BLaER1 treated with 17β-estradiol and CSF1 and Interleukin-3, amounts not matched to agents 10 nM and 100 nM (cell line): ENCODE measurements around the gene ARRB1.

Experiments used
- H3K27ac ChIP-seq, 11 experiments: shearing (Covaris generic); formaldehyde crosslinking; 2 replicates each; pipeline ENCODE4 v1.8.1; 2022
- H3K27me3 ChIP-seq, 11 experiments: shearing (Covaris generic); formaldehyde crosslinking; 2 replicates each; pipeline ENCODE4 v1.8.1; 2022
- H3K36me3 ChIP-seq, 11 experiments: shearing (Covaris generic); formaldehyde crosslinking; 2 replicates each; pipeline ENCODE4 v1.8.1; 2022
- H3K4me1 ChIP-seq, 10 experiments: shearing (Covaris generic); formaldehyde crosslinking; 2 replicates each; pipeline ENCODE4 v1.8.1; 2022
- H3K4me2 ChIP-seq, 11 experiments: shearing (Covaris generic); formaldehyde crosslinking; 2 replicates each; pipeline ENCODE4 v1.8.1; 2022
- H3K4me3 ChIP-seq, 10 experiments: shearing (Covaris generic); formaldehyde crosslinking; 2 replicates each; pipeline ENCODE4 v1.8.1; 2022
- H3K9ac ChIP-seq, 11 experiments: shearing (Covaris generic); formaldehyde crosslinking; 2 replicates each; pipeline ENCODE4 v1.8.1; 2022
- H3K9me3 ChIP-seq, 11 experiments: shearing (Covaris generic); formaldehyde crosslinking; replicated peaks in 1 of 11; 2 replicates each; pipeline ENCODE4 v1.8.1; 2022
- H4K20me1 ChIP-seq, 11 experiments: shearing (Covaris generic); formaldehyde crosslinking; 2 replicates each; pipeline ENCODE4 v1.8.1; 2022
- Cebpa-rat ChIP-seq, 11 experiments: shearing (Covaris generic); IDR thresholded peaks; 2 replicates each; pipeline ENCODE4 v1.8.1; 2022

Gene ARRB1

GRCh38 chr11:75230621-75231020 is 120.8 kb downstream of the ARRB1 start:
- Histone ChIP-seq H3K27ac (no peak overlapping the region), H4K20me1 (peaks cover 0 to 19% (median 0%) of the 10 kb centered on the region in 11 experiments; a peak in 6 of 22 replicates), H3K4me1 (no peaks in the 10 kb centered on the region), H3K4me2 (no peak overlapping the region), H3K27me3 (peaks cover 0 to 11% (median 4%) of the 10 kb centered on the region in 11 experiments; a peak in 8 of 22 replicates), H3K9me3 (no peaks in the 10 kb centered on the region), H3K4me3 (no peak overlapping the region), H3K9ac (no peak overlapping the region), H3K36me3 (no peaks in the 10 kb centered on the region)
- no peak for TF ChIP-seq Cebpa-rat (IDR thresholded peaks at IDR 0.05)

DNA sequence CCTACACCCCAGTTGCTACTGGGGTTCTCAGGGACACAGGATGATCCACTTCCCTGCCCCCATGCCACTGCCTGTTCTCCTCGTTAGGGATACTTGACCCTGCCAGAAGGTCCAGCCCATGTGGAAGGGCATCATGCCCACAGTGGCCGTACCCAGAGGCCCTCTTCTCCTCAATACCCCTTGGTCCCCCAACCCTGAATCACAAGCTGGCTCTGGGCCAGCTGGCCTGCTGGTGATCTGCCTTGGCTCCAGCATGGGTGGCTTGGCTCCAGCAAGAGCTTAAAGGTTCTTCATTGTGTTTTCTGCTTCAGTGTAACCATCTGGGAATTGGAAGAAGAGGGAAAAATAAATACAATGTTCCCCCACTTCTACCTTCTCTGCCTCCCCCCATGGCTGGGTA is 122.0 kb downstream of the ARRB1 start:
- H3K4me3 ChIP-seq: no peak overlapping the region
- no peaks in the 10 kb centered on the region for H3K36me3 ChIP-seq
- H3K9ac ChIP-seq: no peak overlapping the region
- H4K20me1 ChIP-seq: peaks cover 0 to 19% (median 0%) of the 10 kb centered on the region in 11 experiments; a peak in 6 of 22 replicates
- peaks cover 0 to 7% (median 0%) of the 10 kb centered on the region in 11 experiments; a peak in 5 of 22 replicates for H3K27me3 ChIP-seq
- 0 out of 20 replicates have a peak, but pooled peaks cover 0 to under 1% (median 0%) of the 10 kb centered on the region in 10 experiments for H3K4me1 ChIP-seq
- no peak for TF ChIP-seq Cebpa-rat (IDR thresholded peaks at IDR 0.05)
- H3K27ac ChIP-seq: no peak overlapping the region
- H3K9me3 ChIP-seq: no peaks in the 10 kb centered on the region
- H3K4me2 ChIP-seq: no peak overlapping the region

GRCh38 chr11:75225794-75226193 is 125.7 kb downstream of the ARRB1 start:
- Histone ChIP-seq H3K27me3 (peaks cover 0 to 7% (median 0%) of the 10 kb centered on the region in 11 experiments; a peak in 1 of 22 replicates), H3K27ac (no peak overlapping the region), H3K9ac (no peak overlapping the region), H3K4me2 (no peak overlapping the region), H4K20me1 (peaks cover 0 to 7% (median 0%) of the 10 kb centered on the region in 11 experiments; a peak in 4 of 22 replicates), H3K4me1 (peaks cover 0 to 5% (median 0%) of the 10 kb centered on the region in 10 experiments; a peak in 1 of 20 replicates), H3K9me3 (no peaks in the 10 kb centered on the region), H3K36me3 (no peaks in the 10 kb centered on the region), H3K4me3 (no peak overlapping the region)
- TF ChIP-seq Cebpa-rat (IDR thresholded peaks at IDR 0.05): no peak

DNA sequence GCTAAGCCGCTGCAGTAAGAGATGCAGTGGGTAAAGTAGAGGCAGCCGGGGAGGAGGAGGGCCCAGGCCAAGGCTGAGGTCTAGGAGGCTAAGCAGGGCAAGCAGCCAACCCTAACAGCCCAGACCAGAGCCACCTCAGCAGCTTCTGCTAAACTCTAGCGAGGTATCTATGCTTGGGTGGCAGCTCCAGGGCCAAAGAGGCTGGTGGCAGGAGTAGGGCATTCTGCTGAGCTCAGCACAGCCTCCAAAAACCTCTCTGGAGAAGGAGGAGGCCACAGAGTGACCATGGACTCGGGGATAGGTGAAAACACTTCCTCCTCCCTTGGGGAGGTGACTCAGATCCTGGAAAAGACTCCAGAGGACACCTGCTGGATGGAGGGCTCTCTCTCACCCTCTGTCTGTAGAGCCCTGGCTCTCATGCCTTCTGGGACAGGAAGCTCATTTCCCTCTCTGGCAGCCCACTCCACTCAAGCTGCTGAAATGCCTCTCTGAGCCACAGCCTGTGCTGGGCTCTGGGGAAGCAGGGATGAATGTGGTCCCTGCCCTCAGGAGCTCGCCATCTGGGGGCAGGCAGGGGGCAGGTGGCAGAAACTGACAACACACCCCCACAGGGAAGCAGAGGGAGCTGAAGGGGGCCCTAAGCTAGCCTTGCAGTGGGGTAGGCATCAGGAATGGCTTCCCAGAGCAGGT is 127.4 kb downstream of the ARRB1 start:
- Histone ChIP-seq H3K27ac (no peak overlapping the region), H3K4me1 (peaks cover 0 to 5% (median 0%) of the 10 kb centered on the region in 10 experiments; a peak in 1 of 20 replicates), H3K27me3 (no peaks in the 10 kb centered on the region), H3K9ac (no peak overlapping the region), H3K9me3 (no peaks in the 10 kb centered on the region), H3K4me3 (no peak overlapping the region), H3K36me3 (no peaks in the 10 kb centered on the region), H3K4me2 (no peak overlapping the region), H4K20me1 (peaks cover 0 to 3% (median 0%) of the 10 kb centered on the region in 11 experiments; a peak in 1 of 22 replicates)
- no peak for TF ChIP-seq Cebpa-rat (IDR thresholded peaks at IDR 0.05)

- H3K27me3 ChIP-seq: no peaks in the 10 kb centered on the region
- H3K4me1 ChIP-seq: peaks cover 0 to 5% (median 0%) of the 10 kb centered on the region in 10 experiments; a peak in 1 of 20 replicates
- no peaks in the 10 kb centered on the region for H3K9me3 ChIP-seq
- H3K4me3 ChIP-seq: no peak overlapping the region
- H3K36me3 ChIP-seq: no peaks in the 10 kb centered on the region
- H3K27ac ChIP-seq: no peak overlapping the region
- H4K20me1 ChIP-seq: peaks cover 0 to 7% (median 0%) of the 10 kb centered on the region in 11 experiments; a peak in 3 of 22 replicates
- H3K4me2 ChIP-seq: no peak overlapping the region
- H3K9ac ChIP-seq: no peak overlapping the region
- no peak for TF ChIP-seq Cebpa-rat (IDR thresholded peaks at IDR 0.05)
These were observed 131.6 kb downstream of the ARRB1 start for GRCh38 chr11:75219869-75220268.

- TF ChIP-seq Cebpa-rat (IDR thresholded peaks at IDR 0.05): no peak
- Histone ChIP-seq H3K4me3 (no peak overlapping the region), H3K27ac (no peak overlapping the region), H3K9me3 (no peaks in the 10 kb centered on the region), H3K4me2 (no peak overlapping the region), H3K36me3 (no peaks in the 10 kb centered on the region), H4K20me1 (peaks cover 0 to 7% (median 0%) of the 10 kb centered on the region in 11 experiments; a peak in 3 of 22 replicates), H3K27me3 (no peaks in the 10 kb centered on the region), H3K4me1 (no peaks in the 10 kb centered on the region), H3K9ac (no peak overlapping the region)
These were observed 136.6 kb downstream of the ARRB1 start for GRCh38 chr11:75214843-75215242.

GRCh38 chr11:75214411-75214821 is 137.0 kb downstream of the ARRB1 start:
- Histone ChIP-seq H3K4me3 (no peak overlapping the region), H3K4me2 (no peak overlapping the region), H4K20me1 (peaks cover 0 to 7% (median 0%) of the 10 kb centered on the region in 11 experiments; a peak in 4 of 22 replicates), H3K27ac (no peak overlapping the region), H3K36me3 (no peaks in the 10 kb centered on the region), H3K9ac (no peak overlapping the region), H3K9me3 (no peaks in the 10 kb centered on the region), H3K4me1 (no peaks in the 10 kb centered on the region), H3K27me3 (no peaks in the 10 kb centered on the region; a peak in 1 of 22 replicates)
- TF ChIP-seq Cebpa-rat (IDR thresholded peaks at IDR 0.05): no peak
